A172 (cell line): ENCODE results near the gene CDK2. TPM values are rescaled to one million over a fixed set of nuclear protein-coding genes. Genes with fewer than 3 reads are reported as not detected.
"Not testable (repeated sequence)": the region's sequence is repeated elsewhere in the genome, so short reads cannot be mapped to it uniquely, and the experiment has no call there.

Experiments used
- DNase-seq: peaks from one replicate; pipeline ENCODE4 v3.0.0-alpha.2; 2015; ENCODE audit warnings: low spot score
- total RNA-seq: library from RNA; depleted of rRNA; stranded (reverse); fragments of >200 nt; shearing (Covaris generic); gene quantifications from 2 replicates; pipeline ENCODE4 v1.2.3, GENCODE V29; 2014; rRNA removed

Gene CDK2
- 91.6 and 100 TPM in 2 replicates for total RNA-seq

- peak; percentile 68 for DNase-seq
These were observed at the start of gene CDK2 for GRCh38 chr12:55966408-55967281. TSS of gene CDK2 (plus strand) at chr12:55966830. CDS start at chr12:55967009, 179 bp downstream.

- DNase-seq, result peak; percentile 67
These were observed 47.6 kb upstream of the CDK2 start for GRCh38 chr12:55919032-55919431.

GRCh38 chr12:55922126-55922525, 44.5 kb upstream of the CDK2 start:
- no peak for DNase-seq

GRCh38 chr12:55923648-55924047, 43.0 kb upstream of the CDK2 start:
- DNase-seq, result not testable (repeated sequence)

GRCh38 chr12:55925371-55925770, 41.3 kb upstream of the CDK2 start:
- no peak for DNase-seq

- no peak for DNase-seq
These were observed 40.5 kb upstream of the CDK2 start for GRCh38 chr12:55925870-55926737.

GRCh38 chr12:55926738-55927587, 39.7 kb upstream of the CDK2 start:
- DNase-seq, result peak; percentile 89

GRCh38 chr12:55927588-55928502, 38.8 kb upstream of the CDK2 start, which contains the start of gene PYM1:
TSS of gene PYM1 (minus strand) at chr12:55927894. CDS start at chr12:55927761, 133 bp downstream.
- peak; percentile 51 for DNase-seq

GRCh38 chr12:55929306-55929791, 37.3 kb upstream of the CDK2 start:
- no peak for DNase-seq

- DNase-seq, result peak; percentile 53
These were observed 35.8 kb upstream of the CDK2 start, which contains the start of gene DGKA for GRCh38 chr12:55930771-55931316. TSS of gene DGKA (plus strand) at chr12:55931162. CDS start at chr12:55936504, 5,342 bp downstream.

GRCh38 chr12:55931317-55931779, 35.3 kb upstream of the CDK2 start:
- DNase-seq, result no peak

GRCh38 chr12:55931780-55932550, 34.7 kb upstream of the CDK2 start:
- no peak for DNase-seq

GRCh38 chr12:55932551-55932910, 34.1 kb upstream of the CDK2 start:
- no peak for DNase-seq

- DNase-seq, result peak; percentile 68
These were observed 33.3 kb upstream of the CDK2 start for GRCh38 chr12:55933169-55933798.

GRCh38 chr12:55933799-55934742, 32.6 kb upstream of the CDK2 start:
- no peak for DNase-seq

- DNase-seq, result no peak
These were observed 31.9 kb upstream of the CDK2 start for GRCh38 chr12:55934773-55935172.

GRCh38 chr12:55935738-55936151, 30.9 kb upstream of the CDK2 start:
- no peak for DNase-seq
